ENCODE measurements around the gene CCL16.

Gene CCL16

GRCh38 chr17:35981246-35981645 is at the start of gene CCL16:
TSS of gene CCL16 (minus strand) at chr17:35981497. CDS start at chr17:35981420, 77 bp downstream.
- no peak within 1 kb of the TSS for H3K4me3 ChIP-seq (replicated peaks; ENCODE audit: low read depth, low read length)
- no peak for TF ChIP-seq CTCF (IDR thresholded peaks at IDR 0.05; ENCODE audit: low read depth, low read length, missing control alignments)
- DNase-seq (ENCODE audit: extremely low read depth, low read depth): no peak

GRCh38 chr17:36030956-36031355 is 49.7 kb upstream of the CCL16 start:
- no peak for TF ChIP-seq CTCF (IDR thresholded peaks at IDR 0.05; ENCODE audit: low read depth, low read length, missing control alignments)
- no peak for DNase-seq (ENCODE audit: extremely low read depth, low read depth)
- no peak overlapping the region for H3K4me3 ChIP-seq (replicated peaks; ENCODE audit: low read depth, low read length)

GRCh38 chr17:36027761-36028160 is 46.5 kb upstream of the CCL16 start:
- no peak for DNase-seq (ENCODE audit: extremely low read depth, low read depth)
- no peak overlapping the region for H3K4me3 ChIP-seq (replicated peaks; ENCODE audit: low read depth, low read length)
- TF ChIP-seq CTCF (IDR thresholded peaks at IDR 0.05; ENCODE audit: low read depth, low read length, missing control alignments): no peak

GRCh38 chr17:36024106-36024869 is 43.0 kb upstream of the CCL16 start:
- no peak for TF ChIP-seq CTCF (IDR thresholded peaks at IDR 0.05; ENCODE audit: low read depth, low read length, missing control alignments)
- DNase-seq (ENCODE audit: extremely low read depth, low read depth): no peak

GRCh38 chr17:36019423-36019822 is 38.1 kb upstream of the CCL16 start:
- no peak for DNase-seq (ENCODE audit: extremely low read depth, low read depth)
- H3K4me3 ChIP-seq (replicated peaks; ENCODE audit: low read depth, low read length): no peak overlapping the region
- TF ChIP-seq CTCF (IDR thresholded peaks at IDR 0.05; ENCODE audit: low read depth, low read length, missing control alignments): no peak

More at GRCh38 chr17:36024106-36024869, 43.0 kb upstream of the CCL16 start:
- no peak overlapping the region for H3K4me3 ChIP-seq (replicated peaks; ENCODE audit: low read depth, low read length)

- TF ChIP-seq CTCF (IDR thresholded peaks at IDR 0.05; ENCODE audit: low read depth, low read length, missing control alignments): no peak
- no peak within 1 kb of the TSS for H3K4me3 ChIP-seq (replicated peaks; ENCODE audit: low read depth, low read length)
- DNase-seq (ENCODE audit: extremely low read depth, low read depth): no peak
Observed at GRCh38 chr17:36017799-36018198, 36.5 kb upstream of the CCL16 start, which contains the start of gene CCL23. TSS of gene CCL23 (minus strand) at chr17:36017972. CDS start at chr17:36017897, 75 bp downstream.

All from HFF-Myc (cell line).